IMR-90 (cell line): ENCODE data around the gene EXOC6B.

Experiments used
- CEBPB ChIP-seq: IDR thresholded peaks from 2 replicates; pipeline ENCODE4 v1.6.1; 2012; ENCODE audit warnings: low read depth, low read length, improper control_type of control experiment
- FOS ChIP-seq: fragments of 150-350 bp; IDR thresholded peaks from 2 replicates; pipeline ENCODE4 v1.6.1; 2016; ENCODE audit warnings: low read depth, low read length
- MAZ ChIP-seq: IDR thresholded peaks from 2 replicates; pipeline ENCODE4 v1.6.1; 2012; ENCODE audit warnings: low read depth, mild to moderate bottlenecking, low read length, improper control_type of control experiment, moderate library complexity, borderline replicate concordance
- POLR2A ChIP-seq: IDR thresholded peaks from 2 replicates; pipeline ENCODE4 v1.6.1; 2012; ENCODE audit warnings: mild to moderate bottlenecking, low read depth, low read length
- RCOR1 ChIP-seq: IDR thresholded peaks from 2 replicates; pipeline ENCODE4 v1.6.1; 2012; ENCODE audit warnings: mild to moderate bottlenecking, low read length, improper control_type of control experiment; ENCODE audit not compliant: insufficient replicate concordance
- SMC3 ChIP-seq: fragments of 150-350 bp; IDR thresholded peaks from 2 replicates; pipeline ENCODE4 v1.6.1; 2016; ENCODE audit warnings: low read depth, mild to moderate bottlenecking, antibody characterized with exemption, low read length, moderate library complexity
- TF ChIP-seq, protein P1 (sequence below): fragments of 150-350 bp; IDR thresholded peaks from 2 replicates; pipeline ENCODE4 v1.6.1; 2016; ENCODE audit warnings: low read depth, mild to moderate bottlenecking, low read length, moderate library complexity, borderline replicate concordance
- TF ChIP-seq, protein P2 (sequence below): conservative IDR thresholded peaks from 2 replicates; pipeline ENCODE4 v1.5.1; 2012; ENCODE audit warnings: mild to moderate bottlenecking, low read depth, low read length, improper control_type of control experiment

DNA sequence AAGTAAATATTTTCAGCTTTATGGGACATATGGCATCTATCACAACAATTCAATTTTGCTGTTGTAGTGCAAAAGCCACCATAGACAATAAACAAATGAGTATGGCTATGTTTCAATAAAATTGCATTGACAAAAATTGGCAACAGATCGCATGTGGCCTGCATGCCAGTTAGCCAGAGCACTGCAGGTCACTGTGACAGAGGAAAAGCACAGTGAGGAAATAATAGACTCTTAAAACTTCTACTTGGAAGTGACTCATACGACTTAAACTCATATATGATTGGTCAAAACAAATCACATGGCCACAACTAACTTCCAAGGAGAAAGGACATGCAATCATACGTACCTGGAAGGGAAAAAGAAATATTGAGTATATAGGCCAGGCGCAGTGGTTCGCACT is 44.4 kb downstream of the EXOC6B start:
- TF ChIP-seq, protein P1, sequence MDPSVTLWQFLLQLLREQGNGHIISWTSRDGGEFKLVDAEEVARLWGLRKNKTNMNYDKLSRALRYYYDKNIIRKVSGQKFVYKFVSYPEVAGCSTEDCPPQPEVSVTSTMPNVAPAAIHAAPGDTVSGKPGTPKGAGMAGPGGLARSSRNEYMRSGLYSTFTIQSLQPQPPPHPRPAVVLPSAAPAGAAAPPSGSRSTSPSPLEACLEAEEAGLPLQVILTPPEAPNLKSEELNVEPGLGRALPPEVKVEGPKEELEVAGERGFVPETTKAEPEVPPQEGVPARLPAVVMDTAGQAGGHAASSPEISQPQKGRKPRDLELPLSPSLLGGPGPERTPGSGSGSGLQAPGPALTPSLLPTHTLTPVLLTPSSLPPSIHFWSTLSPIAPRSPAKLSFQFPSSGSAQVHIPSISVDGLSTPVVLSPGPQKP: no peak
- TF ChIP-seq MAZ (no peak), POLR2A (no peak), RCOR1 (no peak), CEBPB (no peak), FOS (no peak), SMC3 (no peak)
- TF ChIP-seq, protein P2, sequence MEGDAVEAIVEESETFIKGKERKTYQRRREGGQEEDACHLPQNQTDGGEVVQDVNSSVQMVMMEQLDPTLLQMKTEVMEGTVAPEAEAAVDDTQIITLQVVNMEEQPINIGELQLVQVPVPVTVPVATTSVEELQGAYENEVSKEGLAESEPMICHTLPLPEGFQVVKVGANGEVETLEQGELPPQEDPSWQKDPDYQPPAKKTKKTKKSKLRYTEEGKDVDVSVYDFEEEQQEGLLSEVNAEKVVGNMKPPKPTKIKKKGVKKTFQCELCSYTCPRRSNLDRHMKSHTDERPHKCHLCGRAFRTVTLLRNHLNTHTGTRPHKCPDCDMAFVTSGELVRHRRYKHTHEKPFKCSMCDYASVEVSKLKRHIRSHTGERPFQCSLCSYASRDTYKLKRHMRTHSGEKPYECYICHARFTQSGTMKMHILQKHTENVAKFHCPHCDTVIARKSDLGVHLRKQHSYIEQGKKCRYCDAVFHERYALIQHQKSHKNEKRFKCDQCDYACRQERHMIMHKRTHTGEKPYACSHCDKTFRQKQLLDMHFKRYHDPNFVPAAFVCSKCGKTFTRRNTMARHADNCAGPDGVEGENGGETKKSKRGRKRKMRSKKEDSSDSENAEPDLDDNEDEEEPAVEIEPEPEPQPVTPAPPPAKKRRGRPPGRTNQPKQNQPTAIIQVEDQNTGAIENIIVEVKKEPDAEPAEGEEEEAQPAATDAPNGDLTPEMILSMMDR: no peak
